GM19099 (cell line): ENCODE results near the gene CAMK1D.

Experiments
- POLR2A ChIP-seq: IDR thresholded peaks from 3 replicates; pipeline ENCODE4 v1.6.1; 2011; ENCODE audit warnings: low read depth; ENCODE audit not compliant: insufficient read length; ENCODE audit errors: extremely low read depth

Gene CAMK1D

DNA sequence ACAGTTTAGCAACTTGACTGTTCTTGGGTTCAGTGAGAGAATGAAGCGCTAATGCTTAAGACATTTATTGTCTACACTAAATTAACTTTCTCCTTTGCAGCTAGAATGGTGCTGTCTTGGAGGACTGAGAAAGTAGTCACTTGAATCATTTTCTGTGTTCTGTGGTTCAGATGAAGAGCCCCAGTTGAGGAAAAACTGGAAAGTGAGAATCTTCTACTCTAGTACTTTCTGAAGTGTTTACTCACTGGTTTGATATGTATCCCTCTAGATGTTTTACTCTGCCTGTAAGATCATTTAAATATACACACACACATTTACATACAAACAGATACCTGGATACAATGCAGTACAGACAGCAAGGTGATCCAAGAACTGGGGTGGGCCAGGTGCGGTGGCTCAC is 308.1 kb downstream of the CAMK1D start:
- no peak for TF ChIP-seq POLR2A

DNA sequence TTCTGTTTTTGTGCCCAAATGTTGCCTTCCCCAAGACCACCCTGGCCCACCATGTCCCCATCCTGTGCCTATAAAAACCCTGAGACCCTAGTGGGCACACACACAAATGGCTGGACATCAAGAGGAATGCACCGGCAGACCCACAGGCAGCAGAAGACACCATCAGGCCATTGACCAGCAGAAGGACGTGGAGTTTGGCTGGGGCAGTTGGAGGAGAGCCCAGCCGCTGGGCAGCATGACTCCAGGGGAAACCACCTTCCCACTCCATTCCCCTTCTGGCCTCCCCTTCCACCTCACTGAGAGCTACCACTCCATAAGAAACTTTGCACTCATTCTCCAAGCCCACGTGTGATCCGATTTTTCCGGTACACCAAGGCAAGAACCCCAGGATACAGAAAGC is 309.2 kb downstream of the CAMK1D start:
- TF ChIP-seq POLR2A, result no peak

DNA sequence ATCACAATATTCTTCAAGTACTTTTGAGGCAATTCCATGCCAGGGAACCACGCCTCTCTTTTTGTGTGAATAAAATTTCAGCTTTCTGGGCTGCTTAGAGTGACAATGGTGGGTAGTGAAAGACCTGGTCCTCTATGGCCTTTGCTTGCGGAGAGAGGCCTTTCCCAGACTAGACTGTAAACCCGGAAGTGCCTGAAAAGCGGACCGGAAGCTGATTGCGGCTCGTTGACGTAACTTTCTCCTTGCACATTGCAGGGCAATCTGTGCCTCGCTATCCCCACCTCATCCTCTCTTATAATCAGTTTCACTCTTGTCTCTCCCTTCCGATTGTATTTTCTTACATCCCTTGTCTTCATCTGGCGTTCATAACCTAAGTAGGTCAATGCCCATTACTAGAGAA is 310.4 kb downstream of the CAMK1D start:
- no peak for TF ChIP-seq POLR2A

DNA sequence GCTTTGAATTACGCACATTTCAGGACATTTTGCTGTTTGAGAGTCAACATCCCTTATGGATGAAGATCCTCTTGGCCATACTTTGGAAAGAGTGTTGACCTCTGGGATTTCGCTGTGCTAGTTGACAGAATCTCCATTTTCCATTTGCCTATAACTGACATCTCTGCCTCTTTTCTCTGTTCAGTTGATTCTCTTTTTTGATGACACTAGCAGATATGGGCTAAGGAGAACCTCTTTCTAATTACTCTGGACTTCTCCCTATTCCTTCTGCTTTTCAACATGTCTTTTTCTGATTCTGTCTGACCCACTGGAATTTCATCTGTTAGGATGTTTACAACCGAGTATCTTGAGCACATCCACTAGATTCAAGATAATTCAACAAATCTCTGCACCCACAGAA is 311.5 kb downstream of the CAMK1D start:
- TF ChIP-seq POLR2A, result no peak

DNA sequence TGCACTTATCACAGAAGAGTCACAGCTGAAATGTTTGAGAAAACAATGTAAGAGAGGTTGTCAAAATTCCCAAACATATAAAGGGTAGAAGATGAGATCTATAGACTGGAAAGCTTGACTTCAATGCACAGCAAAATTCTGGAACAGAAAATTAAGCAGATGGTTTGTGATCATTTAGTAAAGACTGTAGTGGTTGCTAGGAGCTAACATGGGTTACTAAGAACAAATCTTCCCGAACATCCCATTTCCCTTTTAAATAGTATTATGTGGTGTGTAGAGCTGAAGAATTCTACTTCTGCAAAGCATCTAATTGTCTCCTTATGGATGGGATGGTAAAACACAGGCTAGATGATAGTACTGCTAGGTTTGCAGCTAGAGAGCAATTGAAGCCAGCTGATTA is 312.3 kb downstream of the CAMK1D start:
- no peak for TF ChIP-seq POLR2A

DNA sequence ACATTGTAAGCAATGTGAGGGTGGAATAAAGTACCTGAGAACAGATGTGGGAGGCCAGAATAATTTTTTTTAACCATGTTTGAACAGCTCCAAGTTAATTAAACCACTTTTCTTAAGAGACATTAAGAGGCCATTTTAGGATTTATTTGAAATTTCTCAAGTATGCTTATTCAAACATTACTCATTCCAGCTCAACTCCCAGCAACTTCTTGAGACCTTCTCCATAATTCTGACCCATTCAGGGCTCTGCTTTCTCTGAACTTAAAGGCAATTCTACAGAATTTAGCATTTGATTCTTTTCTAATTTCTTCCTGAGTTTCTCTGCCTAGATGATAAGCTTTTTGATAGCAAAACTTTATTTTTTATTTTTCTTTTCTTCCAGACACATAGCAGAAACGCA is 314.5 kb downstream of the CAMK1D start:
- no peak for TF ChIP-seq POLR2A

DNA sequence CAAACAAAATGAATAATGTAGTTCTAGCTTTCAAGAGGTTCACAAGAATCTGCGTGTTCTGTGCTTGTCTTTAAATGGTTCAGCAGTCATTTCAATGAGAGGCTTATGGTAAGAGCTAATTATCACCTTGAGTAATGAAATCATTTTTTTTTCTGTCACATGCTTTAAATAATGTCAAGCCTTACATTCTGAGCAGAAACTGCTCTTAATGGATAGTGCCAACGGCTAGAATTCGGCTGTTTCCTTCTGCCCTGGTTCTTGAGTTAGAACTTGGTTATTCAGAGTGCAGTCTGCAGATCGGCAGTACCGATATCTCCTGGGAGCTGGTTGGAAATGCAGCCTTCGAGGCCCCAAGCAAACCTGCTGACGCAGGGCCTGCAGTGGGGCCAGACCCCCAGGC is 316.2 kb downstream of the CAMK1D start:
- no peak for TF ChIP-seq POLR2A

DNA sequence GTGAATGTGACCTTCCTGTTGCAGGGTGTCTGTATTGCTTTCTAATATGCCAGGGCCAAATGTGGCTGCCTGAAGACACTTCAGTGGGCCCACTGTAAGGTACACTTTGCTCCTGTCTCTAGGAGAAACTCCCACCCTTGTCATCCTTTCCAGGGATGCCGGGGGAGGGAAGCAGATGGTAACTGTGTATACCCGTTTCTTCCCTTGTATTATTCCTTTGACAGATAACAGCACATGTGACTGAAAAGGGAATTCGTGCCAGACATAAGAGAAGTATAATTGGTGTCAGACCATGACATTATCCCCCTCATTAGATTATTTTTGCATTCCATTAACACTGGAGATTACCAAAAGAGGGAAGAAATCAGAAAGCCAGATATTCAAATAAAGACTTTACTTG is 317.7 kb downstream of the CAMK1D start:
- TF ChIP-seq POLR2A, result no peak

DNA sequence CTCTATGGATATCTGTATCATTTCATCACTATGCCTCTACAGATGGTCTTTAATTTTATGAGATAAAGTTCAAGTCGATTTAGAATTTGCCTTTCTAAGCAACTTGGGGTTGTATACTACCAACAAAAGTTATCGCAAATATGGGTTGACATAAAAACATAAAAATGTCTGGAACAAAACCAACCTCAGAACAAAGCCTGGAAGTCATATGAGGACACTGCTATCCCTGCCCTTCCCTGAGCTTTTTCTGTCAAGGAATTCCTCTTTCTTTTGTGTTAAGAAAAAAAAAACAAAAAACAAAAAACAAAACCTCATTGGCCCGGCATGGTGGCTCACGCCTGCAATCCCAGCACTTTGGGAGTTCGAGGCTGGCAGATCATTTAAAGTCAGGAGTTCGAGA is 319.3 kb downstream of the CAMK1D start:
- TF ChIP-seq POLR2A, result no peak

DNA sequence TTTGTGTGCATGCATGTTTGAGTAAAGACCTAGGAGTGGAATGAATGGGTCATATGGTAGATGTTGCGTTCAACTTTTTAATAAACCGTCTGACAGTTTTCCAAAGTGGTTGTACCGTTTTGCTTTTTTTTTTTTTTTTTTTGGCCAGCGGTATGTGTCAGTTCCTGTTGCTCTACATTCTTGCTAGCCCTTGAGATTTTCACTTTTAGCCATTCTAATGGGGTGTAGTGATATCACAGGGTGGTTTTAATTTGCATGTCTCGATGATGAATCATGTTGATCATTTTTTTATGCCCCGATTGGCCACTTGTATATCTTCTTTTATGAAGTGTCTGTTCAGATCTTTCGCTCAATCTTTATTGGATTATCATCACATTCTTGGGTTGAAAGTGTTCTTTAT is 320.7 kb downstream of the CAMK1D start:
- TF ChIP-seq POLR2A, result no peak

DNA sequence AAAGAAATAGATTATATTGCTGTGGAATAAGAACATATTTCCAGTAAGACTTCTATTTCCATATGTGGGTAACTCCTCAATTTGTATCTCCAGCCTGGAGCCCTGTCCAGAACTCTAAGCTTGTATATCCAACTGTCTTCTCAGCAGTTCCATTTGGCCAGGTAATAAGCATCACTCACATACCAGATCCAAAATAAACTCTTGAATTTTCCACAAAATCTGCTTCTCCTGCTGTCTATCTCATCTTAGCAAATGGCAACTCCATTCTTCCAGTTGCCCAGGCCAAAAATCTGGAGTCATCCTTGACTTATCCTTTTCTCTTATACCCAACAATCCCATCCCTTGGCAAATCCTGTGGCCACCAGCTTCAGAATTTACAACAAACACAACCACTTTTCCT is 325.8 kb downstream of the CAMK1D start:
- TF ChIP-seq POLR2A, result no peak

DNA sequence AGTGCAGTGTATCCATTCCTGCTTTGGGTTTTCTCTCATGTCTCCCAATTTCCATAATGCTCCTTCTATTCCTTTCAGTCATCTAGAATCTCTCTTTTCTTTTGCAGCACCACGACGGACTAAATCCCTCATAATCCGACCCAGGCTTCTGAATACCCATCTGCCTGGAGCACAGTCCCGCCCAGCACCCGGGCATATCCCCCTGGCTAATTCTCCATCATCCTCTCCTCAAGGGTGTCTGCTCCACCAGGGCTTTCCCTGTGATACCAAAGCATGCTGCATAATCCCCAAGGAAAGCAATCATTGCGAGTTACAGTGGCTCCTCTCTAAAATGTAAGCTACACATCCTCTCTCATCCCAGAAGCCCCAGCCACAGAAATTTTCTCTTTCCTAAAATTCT is 330.3 kb downstream of the CAMK1D start:
- no peak for TF ChIP-seq POLR2A

DNA sequence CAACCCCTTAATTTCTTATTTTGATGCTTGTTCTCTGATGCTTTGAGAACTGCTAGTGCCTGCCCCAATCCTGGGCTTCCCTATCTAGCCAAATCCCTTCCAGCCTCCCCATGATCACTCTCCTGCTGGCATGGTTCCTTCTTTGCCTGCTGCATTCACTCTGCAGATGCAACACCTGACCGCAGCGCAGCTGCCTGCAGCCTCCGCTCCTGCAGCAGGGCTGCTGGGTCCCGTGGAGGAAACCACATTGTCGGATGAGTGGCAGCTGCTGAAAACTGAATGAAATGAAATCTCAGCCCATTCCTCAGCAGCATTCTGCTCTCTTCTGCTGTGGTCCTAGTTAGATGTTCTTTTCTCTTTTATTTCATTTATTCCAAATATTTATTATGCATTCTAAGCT is 331.9 kb downstream of the CAMK1D start:
- TF ChIP-seq POLR2A, result no peak

DNA sequence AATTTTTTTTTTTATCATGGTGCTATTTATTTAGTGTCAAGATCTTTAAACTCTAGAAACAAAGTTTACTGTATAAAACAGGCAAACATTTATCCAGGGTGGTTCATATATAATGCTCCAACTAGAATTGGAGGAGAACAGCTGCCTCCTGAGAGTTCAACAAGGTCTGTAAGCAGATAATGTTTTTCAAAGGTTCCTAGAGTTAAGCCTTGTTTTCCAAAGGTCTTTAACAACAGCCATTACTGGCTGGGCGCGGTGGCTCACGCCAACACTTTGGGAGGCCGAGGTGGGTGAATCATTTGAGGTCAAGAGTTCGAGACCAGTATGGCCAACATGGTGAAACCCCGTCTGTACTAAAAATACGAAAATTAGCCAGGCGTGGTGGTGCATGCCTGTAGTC is 335.4 kb downstream of the CAMK1D start:
- TF ChIP-seq POLR2A, result no peak

DNA sequence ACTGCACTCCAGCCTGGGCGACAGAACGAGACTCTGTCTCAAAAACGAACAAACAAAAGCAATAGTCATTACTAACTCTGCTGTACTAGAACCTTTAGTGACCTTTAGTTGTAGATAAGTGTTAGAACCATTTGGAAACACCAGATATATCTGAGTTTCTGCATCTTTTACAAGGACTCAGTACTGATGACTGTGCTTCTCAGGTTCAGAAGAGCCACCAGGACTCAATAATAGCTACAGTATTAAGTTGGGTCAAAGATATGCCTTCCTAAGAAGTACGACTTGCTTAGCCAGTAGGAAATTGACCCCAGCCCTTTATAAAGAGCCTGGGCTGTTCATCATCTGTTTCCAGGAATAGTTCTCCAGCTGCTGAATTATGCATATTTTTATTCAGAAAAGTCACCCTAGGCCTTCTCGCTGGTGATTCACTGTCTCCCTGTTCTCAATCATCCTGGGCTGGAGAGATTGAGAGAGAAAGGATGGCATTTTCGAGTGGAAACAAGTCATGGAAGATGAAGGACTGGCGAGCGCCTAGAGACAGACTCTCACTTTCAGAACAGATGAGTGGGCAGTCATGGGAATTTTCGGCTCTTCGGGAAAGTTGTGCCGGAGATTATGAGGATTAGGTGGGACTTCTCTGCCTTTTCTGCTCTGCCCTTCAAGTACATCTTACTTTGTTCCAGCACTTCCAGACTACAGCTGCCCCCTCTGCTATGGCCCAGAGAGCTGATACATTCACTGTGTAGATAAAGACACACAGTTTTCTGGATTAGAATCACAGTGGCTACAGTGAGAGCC is 336.1 kb downstream of the CAMK1D start:
- TF ChIP-seq POLR2A, result no peak

DNA sequence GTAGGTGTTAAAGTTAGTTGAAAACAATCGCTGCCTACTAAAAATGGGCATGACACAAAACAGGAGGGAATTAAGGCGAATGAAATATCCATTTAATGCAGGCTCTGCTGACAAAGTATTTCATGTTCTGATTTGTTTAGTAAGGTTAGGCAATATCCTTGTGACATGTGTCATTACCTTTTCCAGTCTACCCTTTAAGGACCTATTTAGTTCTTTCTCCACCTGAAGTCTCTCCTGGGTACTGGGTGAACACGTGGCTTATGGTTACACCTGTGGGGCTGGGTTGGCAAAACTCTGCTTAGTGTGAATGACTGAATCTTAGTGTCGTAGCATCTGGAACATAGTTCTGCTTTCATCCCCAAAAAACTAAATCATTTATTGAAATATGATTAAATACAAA is 338.6 kb downstream of the CAMK1D start:
- no peak for TF ChIP-seq POLR2A

DNA sequence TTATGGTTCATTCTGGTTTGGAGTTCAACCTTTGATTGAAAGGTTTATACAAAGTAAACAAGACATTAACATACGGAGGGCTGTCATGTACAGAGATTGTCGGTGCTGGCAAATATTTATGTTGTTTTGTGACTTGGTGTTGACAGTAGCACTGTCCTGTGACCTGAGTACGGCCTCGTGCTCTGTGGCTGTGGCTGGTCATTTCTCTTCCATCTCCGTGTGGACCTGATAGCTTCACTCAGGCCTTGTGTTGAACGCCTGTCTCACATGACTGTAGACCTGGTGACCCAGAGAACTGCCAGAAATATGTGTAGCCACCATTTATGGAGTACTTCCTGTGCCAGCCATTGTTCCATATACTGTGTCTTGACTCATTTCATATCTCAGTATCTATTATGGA is 340.5 kb downstream of the CAMK1D start:
- no peak for TF ChIP-seq POLR2A
